HEK293 (cell line): Measurements from ENCODE around the gene PLEKHA7.

Source experiments
- CTCF ChIA-PET: fragments of 350-600 bp; formaldehyde crosslinking; extraction: SDS; loops from one replicate; lab custom pipeline; 2021; ENCODE audit warnings: antibody characterized with exemption; lab: Yijun Ruan, JAX
- POLR2A ChIA-PET: fragments of 300-600 bp; formaldehyde crosslinking; extraction: SDS; loops from one replicate; lab custom pipeline; 2020; ENCODE audit warnings: antibody characterized with exemption, inconsistent platforms; lab: Yijun Ruan, JAX
- H3K27ac ChIP-seq: fragments of 200-500 bp; sonication (Bioruptor generic); 2 replicates; pipeline ENCODE4 v1.5.1; 2014; ENCODE audit warnings: low read depth, low read length, control low read depth, inconsistent platforms; ENCODE audit errors: extremely low read depth
- H3K36me3 ChIP-seq, 2 experiments: fragments of 200-500 bp in 1 of 2; sonication (Bioruptor generic) in 1 of 2; 1 replicate in 1 of 2; 2 replicates in 1 of 2; pipeline ENCODE4 v1.5.1; 2014 to 2017; ENCODE audit warnings: inconsistent platforms in 2 of 2, low read length in 2 of 2; ENCODE audit not compliant: control insufficient read depth in 2 of 2, insufficient read depth in 1 of 2
- H3K4me1 ChIP-seq: fragments of 200-500 bp; sonication (Bioruptor generic); 2 replicates; pipeline ENCODE4 v1.5.1; 2014; ENCODE audit warnings: mild to moderate bottlenecking, low read length, inconsistent platforms; ENCODE audit not compliant: control insufficient read depth, insufficient read depth
- H3K4me3 ChIP-seq: 2 replicates; pipeline ENCODE4 v1.5.1; 2011; ENCODE audit warnings: low read depth, mild to moderate bottlenecking, control low read depth, low read length, moderate library complexity
- H3K9me3 ChIP-seq: fragments of 200-500 bp; sonication (Bioruptor generic); 2 replicates; pipeline ENCODE4 v1.5.1; 2014; ENCODE audit warnings: low read depth, low read length, inconsistent platforms; ENCODE audit not compliant: control insufficient read depth, insufficient read depth
- GLI2 ChIP-seq: fragments of 450-650 bp; formaldehyde crosslinking; IDR thresholded peaks from 2 replicates; pipeline ENCODE4; 2017; ENCODE audit warnings: missing biosample characterization, missing genetic modification characterization, low read depth, borderline replicate concordance
- GLIS1 ChIP-seq: fragments of 450-650 bp; formaldehyde crosslinking; IDR thresholded peaks from 2 replicates; pipeline ENCODE4 v1.5.1; 2016; ENCODE audit warnings: missing biosample characterization, missing genetic modification characterization
- MEIS1 ChIP-seq: sonication (generic); formaldehyde crosslinking; IDR thresholded peaks from 2 replicates; pipeline ENCODE4 v1.8.1; 2022; ENCODE audit warnings: missing genetic modification reagents, mild to moderate bottlenecking, borderline replicate concordance
- PRDM10 ChIP-seq: fragments of 450-650 bp; formaldehyde crosslinking; IDR thresholded peaks from 2 replicates; pipeline ENCODE4 v1.5.1; 2016; ENCODE audit warnings: missing biosample characterization, missing genetic modification characterization
- SCRT1 ChIP-seq: fragments of 450-650 bp; formaldehyde crosslinking; IDR thresholded peaks from 2 replicates; pipeline ENCODE4 v1.5.1; 2016; ENCODE audit warnings: missing biosample characterization, missing genetic modification characterization, borderline replicate concordance
- SETDB1 ChIP-seq: IDR thresholded peaks from one replicate; pipeline ENCODE4 v1.6.1; 2017; ENCODE audit warnings: mild to moderate bottlenecking, low read length, moderate library complexity, mixed read lengths; ENCODE audit not compliant: insufficient read length
- ZBTB17 ChIP-seq: fragments of 450-650 bp; formaldehyde crosslinking; IDR thresholded peaks from 2 replicates; pipeline ENCODE4 v1.5.1; 2016; ENCODE audit warnings: missing biosample characterization, missing genetic modification characterization
- ZFP41 ChIP-seq: fragments of 450-650 bp; formaldehyde crosslinking; IDR thresholded peaks from 2 replicates; pipeline ENCODE4 v1.5.1; 2016; ENCODE audit warnings: missing biosample characterization, missing genetic modification characterization, borderline replicate concordance
- ZNF140 ChIP-seq: fragments of 450-650 bp; formaldehyde crosslinking; IDR thresholded peaks from 2 replicates; pipeline ENCODE4 v1.5.1; 2016; ENCODE audit warnings: missing biosample characterization, missing genetic modification characterization
- ZNF214 ChIP-seq: fragments of 450-650 bp; formaldehyde crosslinking; IDR thresholded peaks from 2 replicates; pipeline ENCODE4 v1.5.1; 2017; ENCODE audit warnings: missing biosample characterization, mild to moderate bottlenecking, missing genetic modification characterization, borderline replicate concordance
- ZNF280C ChIP-seq: fragments of 450-650 bp; formaldehyde crosslinking; IDR thresholded peaks from 2 replicates; pipeline ENCODE4 v1.5.1; 2016; ENCODE audit warnings: missing biosample characterization, missing genetic modification characterization
- ZNF311 ChIP-seq: fragments of 450-650 bp; formaldehyde crosslinking; IDR thresholded peaks from 2 replicates; pipeline ENCODE4 v1.5.1; 2017; ENCODE audit warnings: missing biosample characterization, missing genetic modification characterization, borderline replicate concordance
- ZNF404 ChIP-seq: fragments of 450-650 bp; formaldehyde crosslinking; IDR thresholded peaks from 2 replicates; pipeline ENCODE4 v1.5.1; 2017; ENCODE audit warnings: missing biosample characterization, missing genetic modification characterization
- ZNF473 ChIP-seq: fragments of 450-650 bp; formaldehyde crosslinking; IDR thresholded peaks from 2 replicates; pipeline ENCODE4 v1.5.1; 2017; ENCODE audit warnings: missing biosample characterization, missing genetic modification characterization
- ZNF529 ChIP-seq: fragments of 450-650 bp; formaldehyde crosslinking; IDR thresholded peaks from 2 replicates; pipeline ENCODE4 v1.5.1; 2017; ENCODE audit warnings: missing genetic modification characterization, missing biosample characterization; ENCODE audit not compliant: insufficient replicate concordance
- ZNF558 ChIP-seq: fragments of 450-650 bp; formaldehyde crosslinking; IDR thresholded peaks from 2 replicates; pipeline ENCODE4 v1.5.1; 2016; ENCODE audit warnings: missing biosample characterization, missing genetic modification characterization
- ZNF670 ChIP-seq: fragments of 450-650 bp; formaldehyde crosslinking; IDR thresholded peaks from 2 replicates; pipeline ENCODE4 v1.5.1; 2016; ENCODE audit warnings: missing biosample characterization, missing genetic modification characterization, low read depth
- ZNF776 ChIP-seq: fragments of 450-650 bp; formaldehyde crosslinking; IDR thresholded peaks from 2 replicates; pipeline ENCODE4 v1.5.0; 2017; ENCODE audit warnings: missing biosample characterization, missing genetic modification characterization, borderline replicate concordance
- TF ChIP-seq, protein P1 (sequence below): fragments of 450-650 bp; formaldehyde crosslinking; IDR thresholded peaks from 2 replicates; pipeline ENCODE4 v1.5.1; 2016; ENCODE audit warnings: missing biosample characterization, missing genetic modification characterization
- TF ChIP-seq, protein P2 (sequence below): fragments of 450-650 bp; formaldehyde crosslinking; IDR thresholded peaks from 2 replicates; pipeline ENCODE4 v1.5.1; 2016; ENCODE audit warnings: missing biosample characterization, missing genetic modification characterization, borderline replicate concordance

PLEKHA7 gene

GRCh38 chr11:16942911-16943310 is 71.3 kb downstream of the PLEKHA7 start:
- no peaks in the 10 kb centered on the region for H3K9me3 ChIP-seq
- TF ChIP-seq GLI2 (no peak), ZNF404 (tag by site-specific recombination) (no peak), PRDM10 (tag by site-specific recombination) (no peak), GLIS1 (tag by site-specific recombination) (no peak), SCRT1 (no peak), ZNF670 (tag by site-specific recombination) (no peak), ZNF529 (tag by site-specific recombination) (no peak), ZNF214 (no peak), ZNF558 (no peak), MEIS1 (CRISPR knock-in tag) (no peak), ZNF776 (no peak), ZFP41 (tag by site-specific recombination) (no peak), ZNF280C (no peak), ZNF473 (tag by site-specific recombination) (no peak), SETDB1 (no peak), ZNF311 (tag by site-specific recombination) (no peak), ZBTB17 (tag by site-specific recombination) (no peak), ZNF140 (tag by site-specific recombination) (no peak)
- TF ChIP-seq, protein P1, sequence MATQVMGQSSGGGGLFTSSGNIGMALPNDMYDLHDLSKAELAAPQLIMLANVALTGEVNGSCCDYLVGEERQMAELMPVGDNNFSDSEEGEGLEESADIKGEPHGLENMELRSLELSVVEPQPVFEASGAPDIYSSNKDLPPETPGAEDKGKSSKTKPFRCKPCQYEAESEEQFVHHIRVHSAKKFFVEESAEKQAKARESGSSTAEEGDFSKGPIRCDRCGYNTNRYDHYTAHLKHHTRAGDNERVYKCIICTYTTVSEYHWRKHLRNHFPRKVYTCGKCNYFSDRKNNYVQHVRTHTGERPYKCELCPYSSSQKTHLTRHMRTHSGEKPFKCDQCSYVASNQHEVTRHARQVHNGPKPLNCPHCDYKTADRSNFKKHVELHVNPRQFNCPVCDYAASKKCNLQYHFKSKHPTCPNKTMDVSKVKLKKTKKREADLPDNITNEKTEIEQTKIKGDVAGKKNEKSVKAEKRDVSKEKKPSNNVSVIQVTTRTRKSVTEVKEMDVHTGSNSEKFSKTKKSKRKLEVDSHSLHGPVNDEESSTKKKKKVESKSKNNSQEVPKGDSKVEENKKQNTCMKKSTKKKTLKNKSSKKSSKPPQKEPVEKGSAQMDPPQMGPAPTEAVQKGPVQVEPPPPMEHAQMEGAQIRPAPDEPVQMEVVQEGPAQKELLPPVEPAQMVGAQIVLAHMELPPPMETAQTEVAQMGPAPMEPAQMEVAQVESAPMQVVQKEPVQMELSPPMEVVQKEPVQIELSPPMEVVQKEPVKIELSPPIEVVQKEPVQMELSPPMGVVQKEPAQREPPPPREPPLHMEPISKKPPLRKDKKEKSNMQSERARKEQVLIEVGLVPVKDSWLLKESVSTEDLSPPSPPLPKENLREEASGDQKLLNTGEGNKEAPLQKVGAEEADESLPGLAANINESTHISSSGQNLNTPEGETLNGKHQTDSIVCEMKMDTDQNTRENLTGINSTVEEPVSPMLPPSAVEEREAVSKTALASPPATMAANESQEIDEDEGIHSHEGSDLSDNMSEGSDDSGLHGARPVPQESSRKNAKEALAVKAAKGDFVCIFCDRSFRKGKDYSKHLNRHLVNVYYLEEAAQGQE (tag by site-specific recombination), result no peak
- TF ChIP-seq, protein P2, sequence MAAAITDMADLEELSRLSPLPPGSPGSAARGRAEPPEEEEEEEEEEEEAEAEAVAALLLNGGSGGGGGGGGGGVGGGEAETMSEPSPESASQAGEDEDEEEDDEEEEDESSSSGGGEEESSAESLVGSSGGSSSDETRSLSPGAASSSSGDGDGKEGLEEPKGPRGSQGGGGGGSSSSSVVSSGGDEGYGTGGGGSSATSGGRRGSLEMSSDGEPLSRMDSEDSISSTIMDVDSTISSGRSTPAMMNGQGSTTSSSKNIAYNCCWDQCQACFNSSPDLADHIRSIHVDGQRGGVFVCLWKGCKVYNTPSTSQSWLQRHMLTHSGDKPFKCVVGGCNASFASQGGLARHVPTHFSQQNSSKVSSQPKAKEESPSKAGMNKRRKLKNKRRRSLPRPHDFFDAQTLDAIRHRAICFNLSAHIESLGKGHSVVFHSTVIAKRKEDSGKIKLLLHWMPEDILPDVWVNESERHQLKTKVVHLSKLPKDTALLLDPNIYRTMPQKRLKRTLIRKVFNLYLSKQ (tag by site-specific recombination), result no peak
- no peak overlapping the region for H3K4me3 ChIP-seq
- CTCF ChIA-PET, result interaction anchor here (0.5 to 0.9 kb wide), 2 partner anchors 39 to 124 kb away, joined by 3 read pairs; no protein-coding TSS in a partner anchor
- no peaks in the 10 kb centered on the region for H3K36me3 ChIP-seq
- POLR2A ChIA-PET, result no interaction called here
- no peaks in the 10 kb centered on the region for H3K4me1 ChIP-seq
- no peak overlapping the region for H3K27ac ChIP-seq
